ENCODE measurements around the gene STEAP1.
"Not testable (repeated sequence)": the region's sequence is repeated elsewhere in the genome, so short reads cannot be mapped to it uniquely, and the experiment has no call there.

STEAP1 gene

GRCh38 chr7:90149428-90149827 is 4.8 kb upstream of the STEAP1 start:
- H3K9me3 ChIP-seq (ENCODE audit: insufficient read depth, low read length); H3K4me1 ChIP-seq (ENCODE audit: low read length); H3K36me3 ChIP-seq (replicated peaks; ENCODE audit: low read depth, low read length); H4K20me1 ChIP-seq (ENCODE audit: insufficient read depth, low read length); H3K27ac ChIP-seq (ENCODE audit: low read length); H3K79me2 ChIP-seq (ENCODE audit: low read length); H3K9ac ChIP-seq (ENCODE audit: low read length); H2AFZ ChIP-seq (ENCODE audit: low read depth, low read length); H3K27me3 ChIP-seq (ENCODE audit: low read depth, low read length); H3K4me3 ChIP-seq (ENCODE audit: low read length); H3K4me2 ChIP-seq (ENCODE audit: low read length): not testable (repeated sequence)
- peak; percentile 46 for TF ChIP-seq CTCF (IDR thresholded peaks at IDR 0.05; ENCODE audit: low read depth, low read length)

GRCh38 chr7:90151884-90152283 is 2.4 kb upstream of the STEAP1 start:
- H3K27ac ChIP-seq (ENCODE audit: low read length); H3K9me3 ChIP-seq (ENCODE audit: insufficient read depth, low read length); H3K36me3 ChIP-seq (replicated peaks; ENCODE audit: low read depth, low read length); H2AFZ ChIP-seq (ENCODE audit: low read depth, low read length); H3K4me1 ChIP-seq (ENCODE audit: low read length); H3K4me3 ChIP-seq (ENCODE audit: low read length); H3K4me2 ChIP-seq (ENCODE audit: low read length); H3K79me2 ChIP-seq (ENCODE audit: low read length); H3K27me3 ChIP-seq (ENCODE audit: low read depth, low read length); H4K20me1 ChIP-seq (ENCODE audit: insufficient read depth, low read length); H3K9ac ChIP-seq (ENCODE audit: low read length): not testable (repeated sequence)

- not testable (repeated sequence) for H3K4me3 ChIP-seq (ENCODE audit: low read length); H3K9me3 ChIP-seq (ENCODE audit: insufficient read depth, low read length); H3K4me1 ChIP-seq (ENCODE audit: low read length); H3K36me3 ChIP-seq (replicated peaks; ENCODE audit: low read depth, low read length); H4K20me1 ChIP-seq (ENCODE audit: insufficient read depth, low read length); H3K27me3 ChIP-seq (ENCODE audit: low read depth, low read length); H3K79me2 ChIP-seq (ENCODE audit: low read length); H3K27ac ChIP-seq (ENCODE audit: low read length); H3K9ac ChIP-seq (ENCODE audit: low read length); H2AFZ ChIP-seq (ENCODE audit: low read depth, low read length)
- TF ChIP-seq CTCF (IDR thresholded peaks at IDR 0.05; ENCODE audit: low read depth, low read length) = peak; percentile 55
- H3K4me2 ChIP-seq (ENCODE audit: low read length) = peak overlapping the region; percentile 76; the same call in 1 of the 2 replicates
Measured at GRCh38 chr7:90152642-90153253, 1.5 kb upstream of the STEAP1 start.

GRCh38 chr7:90155206-90155605 is 937 bp downstream of the STEAP1 start:
- 0 out of 2 replicates have a peak, but pooled peaks cover 2% of the 10 kb centered on the region for H3K4me1 ChIP-seq (ENCODE audit: low read length)
- no peaks in the 10 kb centered on the region for H3K27me3 ChIP-seq (ENCODE audit: low read depth, low read length)
- H3K9ac ChIP-seq (ENCODE audit: low read length) = no peak overlapping the region
- no peaks in the 10 kb centered on the region for H3K9me3 ChIP-seq (ENCODE audit: insufficient read depth, low read length)
- H4K20me1 ChIP-seq (ENCODE audit: insufficient read depth, low read length) = no peaks in the 10 kb centered on the region
- H3K4me2 ChIP-seq (ENCODE audit: low read length) = peak overlapping the region; percentile 76
- no peak for TF ChIP-seq CTCF (IDR thresholded peaks at IDR 0.05; ENCODE audit: low read depth, low read length)
- no peak overlapping the region for H2AFZ ChIP-seq (ENCODE audit: low read depth, low read length)
- H3K4me3 ChIP-seq (ENCODE audit: low read length) = peak overlapping the region; percentile 89; the same call in 1 of the 2 replicates
- no peaks in the 10 kb centered on the region for H3K79me2 ChIP-seq (ENCODE audit: low read length)
- H3K27ac ChIP-seq (ENCODE audit: low read length) = no peak overlapping the region
- H3K36me3 ChIP-seq (replicated peaks; ENCODE audit: low read depth, low read length) = no peaks in the 10 kb centered on the region

GRCh38 chr7:90157331-90157730 is 3.1 kb downstream of the STEAP1 start:
- not testable (repeated sequence) for H3K9me3 ChIP-seq (ENCODE audit: insufficient read depth, low read length); H3K27me3 ChIP-seq (ENCODE audit: low read depth, low read length); H3K4me1 ChIP-seq (ENCODE audit: low read length); H3K4me2 ChIP-seq (ENCODE audit: low read length); H3K36me3 ChIP-seq (replicated peaks; ENCODE audit: low read depth, low read length); H4K20me1 ChIP-seq (ENCODE audit: insufficient read depth, low read length); H2AFZ ChIP-seq (ENCODE audit: low read depth, low read length); H3K9ac ChIP-seq (ENCODE audit: low read length); H3K27ac ChIP-seq (ENCODE audit: low read length); H3K4me3 ChIP-seq (ENCODE audit: low read length); H3K79me2 ChIP-seq (ENCODE audit: low read length)

GRCh38 chr7:90157761-90158350 is 3.6 kb downstream of the STEAP1 start:
- not testable (repeated sequence) for H3K79me2 ChIP-seq (ENCODE audit: low read length); H3K9ac ChIP-seq (ENCODE audit: low read length); H3K36me3 ChIP-seq (replicated peaks; ENCODE audit: low read depth, low read length); H3K9me3 ChIP-seq (ENCODE audit: insufficient read depth, low read length); H3K4me1 ChIP-seq (ENCODE audit: low read length); H2AFZ ChIP-seq (ENCODE audit: low read depth, low read length); H3K4me3 ChIP-seq (ENCODE audit: low read length); H4K20me1 ChIP-seq (ENCODE audit: insufficient read depth, low read length); H3K27ac ChIP-seq (ENCODE audit: low read length); H3K27me3 ChIP-seq (ENCODE audit: low read depth, low read length); H3K4me2 ChIP-seq (ENCODE audit: low read length)

Measured in OCI-LY3 (cell line).